Activated CD8-positive, alpha-beta memory T cell treated with anti-CD3 and anti-CD28 coated beads, Interleukin-2, amount 50 U/mL, for 24 hours (primary cell): ENCODE results near the gene ALKBH4.
A peak's percentile ranks its signal among the peaks of the same experiment; 100 is the strongest.
"Not testable (repeated sequence)": the region's sequence is repeated elsewhere in the genome, so short reads cannot be mapped to it uniquely, and the experiment has no call there.

ENCODE experiments used
- DNase-seq: peaks from one replicate; pipeline ENCODE4 v3.0.0-alpha.2; 2020; ENCODE audit errors: extremely low read depth

The ALKBH4 gene

GRCh38 chr7:102455596-102455995 lies 9.1 kb downstream of the ALKBH4 start:
- no peak for DNase-seq

- not testable (repeated sequence) for DNase-seq
Observed at GRCh38 chr7:102454932-102455331, 9.7 kb downstream of the ALKBH4 start.

GRCh38 chr7:102454468-102454867 lies 10.2 kb downstream of the ALKBH4 start:
- DNase-seq: no peak

DNA sequence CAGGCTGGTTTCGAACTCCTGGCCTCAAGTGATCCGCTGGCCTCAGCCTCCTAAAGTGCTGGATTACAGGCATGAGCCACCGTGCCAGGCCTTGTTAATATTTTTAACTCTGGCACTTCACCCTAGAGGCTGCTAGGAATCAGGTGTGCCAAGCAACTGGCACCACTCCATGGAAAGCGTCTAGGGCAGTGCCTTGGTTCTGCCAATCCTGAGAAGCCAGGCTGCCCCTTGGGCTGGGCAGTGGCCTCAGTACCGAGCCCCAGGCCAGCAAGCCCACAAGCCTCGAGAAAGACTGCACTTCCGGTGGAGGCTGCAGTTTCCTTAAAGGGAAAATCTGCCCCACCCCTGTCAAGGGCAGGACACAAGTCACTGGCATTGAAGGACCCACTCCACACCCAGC lies 11.3 kb downstream of the ALKBH4 start:
- no peak for DNase-seq

DNA sequence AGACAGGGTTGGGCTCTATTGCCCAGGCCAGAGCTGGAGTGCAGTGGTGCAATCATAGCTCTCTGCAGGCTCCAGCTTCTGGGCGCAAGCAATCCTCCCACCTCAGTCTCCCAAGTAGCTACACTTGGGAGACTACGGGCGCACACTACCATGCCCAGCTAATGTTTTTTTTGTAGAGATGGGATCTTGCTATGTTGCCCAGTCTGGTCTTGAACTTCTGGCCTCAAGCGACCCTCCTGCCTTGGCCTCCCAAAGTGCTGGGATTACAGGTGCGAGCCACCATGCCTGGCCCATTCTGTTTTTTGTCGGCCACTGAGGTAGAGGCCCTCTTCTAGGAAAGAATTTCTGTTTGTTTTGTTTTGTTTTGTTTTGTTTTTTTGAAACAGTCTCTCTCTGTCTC lies 12.2 kb downstream of the ALKBH4 start:
- DNase-seq: no peak

DNA sequence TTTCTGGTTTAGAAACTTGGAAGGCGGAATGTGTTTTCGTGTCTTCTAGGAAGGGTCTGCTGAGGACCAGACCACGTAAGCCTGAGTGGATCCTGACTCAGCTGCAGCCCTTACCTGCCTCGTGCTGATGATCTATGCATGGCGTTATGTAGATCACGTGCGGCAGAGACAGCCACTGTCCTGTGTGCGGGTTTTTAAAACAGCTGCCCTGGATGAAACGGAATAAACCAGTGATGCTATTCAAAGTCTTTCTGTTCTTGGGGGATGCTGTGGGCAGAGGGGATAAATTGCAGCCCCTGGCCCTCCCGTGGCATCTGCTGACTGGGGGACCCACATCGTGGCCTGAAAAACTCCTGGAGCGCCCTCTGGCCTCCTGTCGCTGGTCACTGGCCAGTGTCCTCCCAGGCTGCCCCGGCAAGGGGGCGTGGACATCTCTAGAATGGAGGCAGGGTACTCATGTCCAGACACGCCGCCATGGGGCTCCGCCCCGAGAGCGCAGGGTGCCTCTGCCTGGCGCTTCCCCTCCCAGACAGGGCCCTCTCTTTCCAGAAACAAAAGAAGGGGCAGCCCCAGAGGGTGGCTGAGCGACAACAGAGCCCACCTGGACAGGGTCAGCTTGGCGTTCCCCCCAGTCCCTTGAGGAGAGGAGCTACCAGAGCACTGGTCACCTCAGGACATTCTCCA lies 13.2 kb downstream of the ALKBH4 start:
- no peak for DNase-seq

DNA sequence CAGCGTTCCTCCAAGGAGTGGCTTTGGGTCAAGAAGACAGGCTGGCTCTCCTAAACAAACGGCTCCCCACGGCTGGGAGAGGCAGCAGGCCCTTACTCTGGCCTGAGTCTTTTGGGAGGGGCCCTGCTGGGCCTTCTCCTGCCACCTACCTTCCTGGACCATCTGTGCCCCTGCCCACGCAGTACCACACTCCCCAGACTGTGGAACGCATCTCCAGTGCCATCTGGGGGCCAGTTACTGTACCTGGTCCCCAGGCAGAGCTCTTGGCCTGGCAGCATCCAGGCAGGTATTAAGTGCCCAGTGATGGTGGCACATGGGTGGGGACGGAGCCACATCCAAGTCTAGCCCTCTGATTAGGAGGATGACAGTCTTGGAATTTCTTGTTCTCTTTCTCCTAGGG lies 14.4 kb downstream of the ALKBH4 start:
- DNase-seq: no peak

GRCh38 chr7:102449136-102449535 lies 15.5 kb downstream of the ALKBH4 start:
- no peak for DNase-seq

- DNase-seq: no peak
Observed at GRCh38 chr7:102447311-102447710, 17.4 kb downstream of the ALKBH4 start.

DNA sequence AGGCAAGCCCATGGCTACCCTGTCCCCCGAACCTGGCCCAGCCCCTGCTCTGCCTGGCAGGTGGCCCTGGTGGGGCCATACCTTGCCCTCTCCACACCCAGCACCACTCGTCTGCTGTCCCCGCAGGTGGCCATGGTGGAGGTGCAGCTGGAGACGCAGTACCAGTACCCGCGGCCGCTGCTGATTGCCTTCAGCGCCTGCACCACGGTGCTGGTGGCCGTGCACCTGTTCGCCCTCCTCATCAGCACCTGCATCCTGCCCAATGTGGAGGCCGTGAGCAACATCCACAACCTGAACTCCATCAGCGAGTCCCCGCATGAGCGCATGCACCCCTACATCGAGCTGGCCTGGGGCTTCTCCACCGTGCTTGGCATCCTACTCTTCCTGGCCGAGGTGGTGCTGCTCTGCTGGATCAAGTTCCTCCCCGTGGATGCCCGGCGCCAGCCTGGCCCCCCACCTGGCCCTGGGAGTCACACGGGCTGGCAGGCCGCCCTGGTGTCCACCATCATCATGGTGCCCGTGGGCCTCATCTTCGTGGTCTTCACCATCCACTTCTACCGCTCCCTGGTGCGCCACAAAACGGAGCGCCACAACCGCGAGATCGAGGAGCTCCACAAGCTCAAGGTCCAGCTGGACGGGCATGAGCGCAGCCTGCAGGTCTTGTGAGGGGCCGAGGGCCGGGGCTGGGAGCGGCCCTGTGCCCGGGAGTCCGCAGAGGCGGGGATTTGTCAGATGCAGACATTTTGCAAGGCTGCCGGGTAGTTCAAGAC lies 18.1 kb downstream of the ALKBH4 start:
- DNase-seq: no peak

DNA sequence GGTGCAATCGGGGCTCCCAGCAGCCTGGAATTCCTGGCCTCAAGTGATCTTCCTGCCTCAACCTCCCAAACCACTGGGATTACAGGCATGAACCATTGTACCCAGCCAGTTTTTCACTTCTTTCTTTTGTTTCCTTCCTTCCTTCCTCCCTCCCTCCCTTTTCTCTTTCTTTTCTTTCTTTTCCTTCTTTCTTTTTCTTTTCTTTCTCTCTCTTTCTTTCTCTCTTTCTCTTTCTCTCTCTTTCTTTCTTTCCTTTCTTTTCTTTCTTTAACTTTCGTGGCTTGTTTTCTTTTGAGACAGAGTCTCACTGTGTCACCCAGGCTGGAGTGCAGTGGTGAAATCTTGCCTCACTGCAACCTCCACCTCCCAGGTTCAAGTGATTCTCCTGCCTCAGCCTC lies 19.0 kb downstream of the ALKBH4 start:
- no peak for DNase-seq

- DNase-seq: no peak
Observed at GRCh38 chr7:102444961-102445673, 19.5 kb downstream of the ALKBH4 start.

GRCh38 chr7:102439963-102440795 lies 24.5 kb downstream of the ALKBH4 start:
- no peak for DNase-seq

DNA sequence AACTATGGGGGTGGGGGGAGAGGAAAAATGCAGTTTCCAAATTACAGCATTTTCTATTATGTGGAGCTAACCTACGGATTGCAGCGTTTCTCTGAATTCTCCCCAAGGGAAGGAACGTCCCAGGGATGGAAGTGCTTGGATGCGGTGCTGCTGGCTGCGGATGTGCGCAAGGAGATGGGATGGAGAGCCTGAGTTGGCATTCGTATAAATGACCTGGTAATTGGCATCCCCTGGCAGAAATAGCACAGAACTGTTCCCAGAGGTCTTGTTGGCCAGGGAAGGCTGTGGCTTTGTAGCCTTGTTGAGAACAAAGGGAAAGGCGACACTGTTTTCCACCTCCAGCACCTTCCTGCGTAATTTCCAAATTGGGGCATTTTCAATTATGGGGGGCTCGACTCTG lies 28.5 kb downstream of the ALKBH4 start:
- no peak for DNase-seq

- DNase-seq: no peak
Observed at GRCh38 chr7:102434039-102434486, 30.6 kb downstream of the ALKBH4 start.

GRCh38 chr7:102433219-102434038 lies 31.2 kb downstream of the ALKBH4 start, which contains the start of gene ORAI2:
Gene ORAI2, plus strand, starts transcription at chr7:102433575. Its CDS starts 5,382 bp downstream, at chr7:102438957.
- peak; percentile 61 for DNase-seq

DNA sequence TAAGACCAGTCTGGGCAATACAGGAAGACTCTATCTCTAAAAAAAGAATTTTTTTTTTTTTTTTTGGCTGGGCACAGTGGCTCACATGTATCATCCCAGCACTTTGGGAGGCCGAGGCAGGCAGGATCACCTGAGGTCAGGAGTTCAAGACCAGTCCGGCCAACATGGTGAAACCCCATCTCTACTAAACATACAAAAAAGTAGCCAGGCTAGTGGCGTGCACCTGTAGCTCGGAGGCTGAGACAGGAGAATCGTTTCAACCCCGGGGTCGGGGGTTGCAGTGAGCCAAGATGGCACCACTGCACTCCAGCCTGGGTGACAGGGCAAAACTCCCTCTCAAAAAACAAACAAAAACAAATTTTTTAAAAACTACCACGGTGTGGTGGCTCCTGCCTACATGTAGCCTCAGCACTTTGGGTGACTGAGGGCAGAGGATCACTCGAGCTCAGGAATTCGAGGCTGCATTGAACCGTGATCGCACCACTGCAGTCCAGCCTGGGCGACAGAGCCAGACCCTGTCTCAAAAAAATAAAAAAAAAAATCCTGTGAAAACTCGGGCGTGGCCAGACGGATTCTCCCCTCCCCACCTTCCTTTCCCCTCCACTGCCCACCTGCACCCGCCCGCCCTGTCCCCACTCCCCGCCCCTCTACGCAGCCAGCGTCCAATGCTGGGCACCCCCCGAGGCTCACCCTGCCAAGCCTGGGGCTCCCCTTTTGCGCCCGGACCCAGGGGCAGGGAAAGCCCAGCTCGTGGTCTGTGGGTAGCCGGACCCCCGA lies 32.0 kb downstream of the ALKBH4 start:
- DNase-seq: no peak

GRCh38 chr7:102431617-102432298 lies 32.9 kb downstream of the ALKBH4 start:
- no peak for DNase-seq

- DNase-seq: no peak
Observed at GRCh38 chr7:102429141-102429899, 35.3 kb downstream of the ALKBH4 start.
